Activated CD4-positive, alpha-beta T cell treated with anti-CD3 and anti-CD28 coated beads, Interleukin-2, amount 50 U/mL, for 1 hour (primary cell): Measurements from ENCODE around the gene HNF1B.
A peak's percentile ranks its signal among the peaks of the same experiment; 100 is the strongest.
"Not testable (repeated sequence)": the region's sequence is repeated elsewhere in the genome, so short reads cannot be mapped to it uniquely, and the experiment has no call there.

Experiments
- DNase-seq: peaks from one replicate; pipeline ENCODE4 v3.0.0-alpha.2; 2020

Gene HNF1B, protein sequence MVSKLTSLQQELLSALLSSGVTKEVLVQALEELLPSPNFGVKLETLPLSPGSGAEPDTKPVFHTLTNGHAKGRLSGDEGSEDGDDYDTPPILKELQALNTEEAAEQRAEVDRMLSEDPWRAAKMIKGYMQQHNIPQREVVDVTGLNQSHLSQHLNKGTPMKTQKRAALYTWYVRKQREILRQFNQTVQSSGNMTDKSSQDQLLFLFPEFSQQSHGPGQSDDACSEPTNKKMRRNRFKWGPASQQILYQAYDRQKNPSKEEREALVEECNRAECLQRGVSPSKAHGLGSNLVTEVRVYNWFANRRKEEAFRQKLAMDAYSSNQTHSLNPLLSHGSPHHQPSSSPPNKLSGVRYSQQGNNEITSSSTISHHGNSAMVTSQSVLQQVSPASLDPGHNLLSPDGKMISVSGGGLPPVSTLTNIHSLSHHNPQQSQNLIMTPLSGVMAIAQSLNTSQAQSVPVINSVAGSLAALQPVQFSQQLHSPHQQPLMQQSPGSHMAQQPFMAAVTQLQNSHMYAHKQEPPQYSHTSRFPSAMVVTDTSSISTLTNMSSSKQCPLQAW

DNA sequence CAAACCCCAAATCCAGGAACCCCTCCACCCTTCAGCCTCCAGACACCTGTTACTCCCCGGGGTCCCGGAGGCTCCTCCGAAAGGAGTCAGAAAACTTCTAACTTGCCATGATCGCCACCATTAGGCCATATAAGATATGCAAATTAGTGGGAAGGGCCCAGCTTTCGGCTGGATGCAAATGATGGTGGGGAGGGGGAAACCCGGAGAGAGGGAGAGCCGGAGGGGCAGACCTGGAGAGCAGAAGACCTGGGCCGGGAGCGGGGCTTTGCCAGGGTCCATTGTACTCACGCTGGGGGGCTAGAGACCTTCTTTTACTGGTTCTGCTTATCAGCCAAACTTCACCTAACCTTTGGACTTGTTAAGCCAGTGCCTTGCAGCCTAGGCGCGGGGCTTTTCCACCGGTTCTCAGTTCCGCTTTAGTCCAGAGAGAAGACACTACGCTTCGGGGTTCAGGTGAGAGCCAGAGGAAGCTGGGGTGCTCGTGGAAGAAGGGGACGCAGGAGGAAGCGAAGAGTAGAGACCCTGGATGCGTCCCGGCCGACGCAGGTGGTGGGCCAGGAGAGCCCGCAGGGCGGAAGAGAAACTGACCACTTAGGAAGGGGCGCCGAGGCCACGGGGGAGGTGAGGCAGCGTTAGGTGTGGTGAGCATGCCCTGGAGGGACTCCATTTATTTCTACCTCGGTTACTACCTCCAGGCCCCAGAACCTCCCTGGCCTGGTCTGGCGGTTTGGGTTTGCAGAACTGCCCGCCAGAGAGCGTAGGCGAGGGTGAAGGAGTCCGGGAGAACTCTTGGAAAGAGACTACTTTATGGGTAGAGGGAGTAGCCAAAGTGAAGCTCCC is at the start of gene HNF1B:
Gene HNF1B, minus strand, starts transcription at position 99 of the 840 bp plus-strand sequence. CDS start 175 bp downstream, outside the sequence.
- no peak for DNase-seq

DNA sequence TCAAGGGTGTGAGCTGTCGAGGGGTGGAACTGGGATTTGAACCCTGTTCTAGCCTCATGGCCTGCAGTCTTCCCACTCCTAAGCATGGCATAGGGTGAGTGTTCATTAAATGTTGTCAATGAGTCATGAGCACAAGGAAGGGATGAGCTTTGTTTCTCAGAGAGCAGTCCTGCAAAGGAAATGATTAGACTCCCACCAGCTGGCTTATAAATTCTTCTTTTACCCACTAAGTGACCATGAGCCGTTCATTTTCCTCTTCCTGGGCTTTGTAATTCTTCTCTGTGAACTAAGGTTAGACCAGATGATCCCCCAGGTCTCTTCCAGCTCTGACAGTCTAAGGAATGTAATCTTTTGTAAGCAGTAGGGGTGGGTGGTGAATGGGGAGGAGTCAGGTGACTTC is 47.9 kb upstream of the HNF1B start:
- no peak for DNase-seq

DNA sequence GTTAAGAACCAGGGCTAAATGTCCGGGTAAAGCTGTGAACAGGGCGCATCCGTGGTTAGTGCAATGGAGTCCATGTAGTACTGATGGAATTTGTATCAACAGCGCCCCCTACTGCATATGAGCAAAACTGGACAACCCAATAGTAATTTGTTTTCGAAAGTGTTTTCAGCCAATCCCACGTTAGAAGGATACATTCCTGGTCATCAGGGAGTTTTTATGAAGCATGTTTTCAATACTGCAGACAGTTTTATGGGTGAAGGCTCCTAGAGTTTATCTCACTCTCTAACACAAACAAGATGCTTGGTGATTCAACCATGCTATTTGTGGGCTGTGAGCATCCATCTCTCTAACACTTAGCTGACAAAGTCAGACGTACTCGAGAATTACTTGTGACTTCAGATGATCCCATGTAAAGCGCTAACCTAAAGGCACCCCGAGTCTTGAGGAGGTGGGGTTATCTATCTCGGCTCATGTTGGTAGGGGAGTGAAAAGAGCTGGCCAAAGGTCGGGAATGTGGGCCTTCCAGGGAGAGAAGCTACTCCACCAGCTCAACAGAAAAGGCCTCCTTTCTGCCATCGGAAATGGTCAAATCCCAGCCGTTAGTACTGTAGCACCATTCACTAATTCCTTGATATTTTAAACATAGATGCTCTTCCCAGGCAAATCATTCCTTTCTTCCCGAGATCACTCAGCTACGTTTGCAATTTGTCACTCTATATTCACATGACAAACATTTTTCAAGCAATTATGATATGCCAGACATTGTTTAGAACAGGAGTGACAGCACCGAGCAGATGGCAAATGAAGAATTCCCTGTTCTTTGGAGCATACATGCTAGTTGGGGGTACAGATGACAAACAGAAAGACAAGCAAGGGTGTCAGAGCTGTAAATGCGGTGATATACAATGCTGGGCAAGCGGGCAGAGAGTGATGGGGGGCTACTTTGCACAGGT is 46.9 kb upstream of the HNF1B start:
- DNase-seq: peak; percentile 12

DNA sequence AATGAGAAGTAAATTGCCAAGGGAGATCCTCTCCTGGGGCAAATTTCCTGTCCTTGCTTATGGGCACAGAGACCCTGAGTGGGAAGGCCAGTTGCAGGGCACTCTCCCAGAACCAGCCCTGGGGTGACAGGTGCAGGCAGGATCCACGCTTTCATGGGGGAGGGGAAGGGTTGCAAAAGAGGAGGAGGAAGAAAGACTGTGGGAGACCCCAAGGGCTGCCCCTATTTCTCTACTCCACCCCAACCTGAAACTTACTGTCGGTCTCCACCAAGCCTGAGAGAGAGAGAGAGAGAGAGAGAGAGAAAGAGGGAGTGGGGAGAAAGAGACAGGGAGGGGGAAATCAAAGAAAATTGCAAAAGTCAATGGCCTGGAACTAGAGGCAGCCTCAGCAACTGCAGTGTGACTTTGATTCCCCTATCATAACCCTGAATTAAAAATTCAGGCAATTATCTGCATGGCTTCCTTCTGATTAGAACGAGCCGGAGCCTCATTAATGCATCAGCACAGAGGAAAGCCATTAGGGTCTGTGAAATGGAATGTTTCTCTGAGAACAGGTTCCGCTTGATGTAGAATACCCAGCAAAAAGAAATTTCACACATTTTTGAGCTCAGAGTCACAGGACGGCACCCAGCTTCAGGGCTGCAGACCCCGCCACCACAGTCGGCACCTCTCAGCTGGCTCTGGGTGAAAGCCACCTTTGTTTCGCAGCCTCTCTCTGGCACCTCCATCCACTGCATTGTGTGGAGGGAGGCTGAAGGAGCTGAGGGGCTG is 45.1 kb upstream of the HNF1B start:
- no peak for DNase-seq

DNA sequence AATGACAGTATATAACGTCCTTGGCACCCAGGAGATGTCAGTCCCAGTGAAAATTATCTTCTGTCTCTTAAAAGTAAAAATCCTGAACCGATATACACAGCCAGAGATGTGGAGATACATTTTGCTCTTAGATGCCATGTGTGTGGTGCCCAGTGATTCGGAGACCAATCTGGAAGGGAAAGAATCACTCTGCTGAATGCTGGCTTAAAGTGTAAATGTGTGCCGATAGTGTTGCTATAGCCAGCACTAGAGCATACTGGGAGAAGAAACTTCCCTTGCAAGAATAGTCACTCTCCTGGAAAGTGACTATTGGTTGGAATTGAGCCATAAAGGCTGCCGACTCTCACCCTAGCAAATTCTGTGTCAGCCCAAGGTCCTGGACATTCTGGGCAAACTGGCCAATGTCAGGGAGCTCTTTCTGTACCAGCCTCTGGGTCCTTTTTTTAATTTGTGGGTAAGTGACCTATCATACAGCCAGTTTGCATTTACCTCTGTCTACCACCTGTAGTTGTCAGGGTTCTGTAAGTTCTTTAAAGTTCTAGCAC is 44.2 kb upstream of the HNF1B start:
- DNase-seq: no peak

DNA sequence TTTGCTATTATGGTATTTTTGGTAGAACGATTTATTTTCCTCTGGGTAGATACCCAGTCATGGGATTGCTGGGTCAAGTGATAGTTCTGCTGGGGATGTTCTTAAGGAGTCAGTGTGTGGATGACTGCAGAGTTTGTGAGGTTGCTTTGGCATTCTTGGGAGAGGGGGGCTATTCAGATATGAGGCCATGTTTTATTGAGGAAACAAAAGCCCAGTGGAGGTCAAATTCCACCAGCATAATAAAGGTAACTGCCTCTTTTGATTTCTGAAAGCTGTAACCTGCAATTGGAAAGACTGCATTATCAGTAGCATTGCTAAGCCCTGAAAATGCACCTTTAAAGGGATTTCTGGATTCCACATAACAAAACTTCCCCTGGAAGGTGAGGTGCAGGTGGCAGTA is 43.7 kb upstream of the HNF1B start:
- no peak for DNase-seq

DNA sequence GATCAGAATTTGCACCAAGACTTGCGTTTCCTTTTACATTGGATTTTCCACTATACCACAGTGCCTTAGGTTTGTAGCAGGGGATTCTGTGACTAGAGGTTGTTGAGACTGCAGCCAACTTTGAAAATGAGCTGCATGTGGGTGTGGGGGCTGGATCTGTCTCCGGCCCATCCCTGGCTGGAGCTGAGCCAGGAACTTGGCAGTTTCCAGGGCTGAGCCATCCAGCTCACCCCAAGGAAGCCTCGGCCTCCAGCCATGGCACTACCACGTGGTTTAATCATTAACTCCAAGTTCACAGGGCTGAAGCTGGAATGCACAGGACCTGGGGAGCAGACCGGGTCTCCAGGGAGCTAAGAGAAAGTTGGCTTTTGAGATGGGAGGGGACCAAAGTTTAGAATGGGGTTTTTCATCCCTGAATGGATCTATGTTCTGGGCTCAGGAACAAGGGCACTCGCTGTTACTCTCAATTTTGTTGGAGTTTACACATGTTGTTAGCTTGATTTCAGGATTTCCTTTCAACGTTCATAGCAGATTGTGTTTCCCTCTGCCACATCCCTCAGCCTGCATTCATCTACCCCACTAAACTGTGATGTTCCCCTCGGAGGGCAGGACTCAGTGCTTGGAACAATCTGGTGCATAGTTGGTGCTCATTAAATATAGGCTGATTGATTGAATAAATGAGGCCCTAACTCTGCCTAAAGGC is 42.3 kb upstream of the HNF1B start:
- DNase-seq: no peak

DNA sequence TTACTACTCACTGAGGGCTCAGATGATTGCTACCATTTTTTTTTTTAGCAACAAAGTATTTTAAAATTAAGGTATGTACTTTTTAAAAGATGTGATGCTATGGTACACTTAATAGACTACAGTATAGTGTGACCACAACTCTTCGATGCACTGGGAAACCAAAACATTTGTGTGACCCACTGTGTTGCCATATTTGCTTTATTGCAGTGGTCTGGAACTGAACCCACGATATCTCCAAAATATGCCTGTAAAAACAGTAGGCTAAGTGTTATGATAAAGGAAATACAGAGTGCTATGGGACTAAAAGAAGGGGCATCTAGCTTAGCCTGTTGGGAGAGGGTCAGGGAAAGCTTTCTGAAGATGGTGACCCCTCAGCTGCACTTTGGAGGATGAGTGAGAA is 41.6 kb upstream of the HNF1B start:
- no peak for DNase-seq

DNA sequence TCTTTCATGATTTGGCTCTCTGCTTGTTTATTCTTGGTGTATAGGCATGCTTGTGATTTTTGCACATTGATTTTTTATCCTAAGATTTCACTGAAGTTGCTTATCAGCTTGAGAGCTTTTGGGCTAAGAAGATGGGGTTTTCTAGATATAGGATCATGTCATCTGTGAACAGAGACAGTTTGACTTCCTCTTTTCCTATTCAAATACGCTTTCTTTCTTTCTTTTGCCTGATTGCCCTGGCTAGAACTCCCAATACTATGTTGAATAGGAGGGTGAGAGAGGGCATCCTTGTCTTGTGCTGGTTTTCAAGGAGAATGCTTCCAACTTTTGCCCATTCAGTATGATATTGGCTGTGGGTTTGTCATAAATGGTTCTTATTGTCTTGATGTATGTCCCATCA is 37.6 kb upstream of the HNF1B start:
- not testable (repeated sequence) for DNase-seq

DNA sequence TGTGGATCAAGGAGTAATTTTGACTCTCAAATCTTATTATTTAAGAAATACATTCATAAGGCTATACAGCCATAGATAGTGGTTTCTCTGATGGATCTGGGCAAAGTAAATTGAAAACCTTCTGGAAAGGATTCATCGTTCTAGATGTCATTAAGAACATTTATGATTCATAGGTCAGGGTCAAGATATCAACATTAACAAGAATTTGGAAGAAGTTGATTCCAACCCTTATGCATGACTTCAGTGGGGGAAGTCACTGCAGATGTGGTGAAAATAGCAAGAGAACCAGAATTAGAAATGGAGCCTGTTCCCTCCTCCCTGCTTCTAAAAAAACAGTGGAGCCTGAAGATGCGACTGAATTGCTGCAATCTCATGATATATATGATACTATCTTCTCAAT is 36.6 kb upstream of the HNF1B start:
- no peak for DNase-seq

DNA sequence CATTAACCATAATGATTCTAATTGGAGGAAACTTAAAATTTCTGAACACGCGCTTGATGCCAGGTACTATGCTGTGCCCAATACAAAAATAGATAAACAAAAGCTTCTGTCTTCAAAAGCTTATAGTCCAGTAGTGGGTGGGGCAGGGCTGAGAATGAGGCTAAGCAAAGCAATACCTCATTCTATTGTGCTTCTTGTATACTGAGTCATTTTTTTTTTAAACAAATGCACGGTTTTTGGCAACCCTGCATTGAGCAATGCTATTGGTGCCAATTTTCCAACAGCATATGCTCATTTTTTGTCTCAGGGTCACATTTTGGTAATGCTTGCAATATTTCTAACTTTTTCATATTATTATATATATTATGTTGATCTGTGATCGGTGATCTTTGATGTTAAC is 34.7 kb upstream of the HNF1B start:
- DNase-seq: no peak

DNA sequence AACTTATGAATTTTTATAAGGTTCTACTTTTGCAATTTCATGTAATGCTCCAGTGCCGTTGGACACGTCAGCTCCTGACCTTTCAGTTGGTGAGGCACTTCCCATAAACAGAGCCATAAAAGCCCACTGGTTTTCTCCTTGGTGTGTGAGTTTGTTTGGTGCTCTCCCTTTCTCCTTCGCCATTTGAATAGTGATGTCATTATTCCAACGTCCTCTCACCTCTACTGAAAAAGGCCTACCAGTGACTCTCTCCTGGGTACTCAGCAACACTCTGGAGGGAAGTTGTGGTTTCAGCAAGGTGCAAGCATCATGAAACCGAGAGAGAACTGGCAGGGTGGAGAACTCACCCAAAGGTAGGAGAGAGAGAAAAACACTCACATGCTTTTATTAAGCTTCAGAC is 29.6 kb upstream of the HNF1B start:
- no peak for DNase-seq

DNA sequence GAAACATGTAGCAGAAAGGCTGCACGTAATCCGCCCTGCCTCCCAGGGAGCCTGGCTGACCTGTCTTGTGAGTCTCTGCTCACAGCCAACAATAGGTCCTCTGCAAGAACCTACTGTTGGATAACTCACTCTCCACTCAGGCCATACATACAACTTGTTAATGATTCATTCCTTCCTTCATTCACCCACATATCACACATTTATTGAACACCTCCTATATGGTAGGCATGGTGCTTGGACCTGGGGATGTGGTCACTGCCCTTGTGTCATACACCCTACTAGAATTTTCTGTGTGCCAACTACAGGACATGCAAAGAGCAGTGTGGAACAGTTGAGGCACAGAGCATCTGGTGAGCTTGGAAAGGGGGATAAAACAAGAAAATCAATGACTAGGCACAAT is 28.1 kb upstream of the HNF1B start:
- DNase-seq: no peak

DNA sequence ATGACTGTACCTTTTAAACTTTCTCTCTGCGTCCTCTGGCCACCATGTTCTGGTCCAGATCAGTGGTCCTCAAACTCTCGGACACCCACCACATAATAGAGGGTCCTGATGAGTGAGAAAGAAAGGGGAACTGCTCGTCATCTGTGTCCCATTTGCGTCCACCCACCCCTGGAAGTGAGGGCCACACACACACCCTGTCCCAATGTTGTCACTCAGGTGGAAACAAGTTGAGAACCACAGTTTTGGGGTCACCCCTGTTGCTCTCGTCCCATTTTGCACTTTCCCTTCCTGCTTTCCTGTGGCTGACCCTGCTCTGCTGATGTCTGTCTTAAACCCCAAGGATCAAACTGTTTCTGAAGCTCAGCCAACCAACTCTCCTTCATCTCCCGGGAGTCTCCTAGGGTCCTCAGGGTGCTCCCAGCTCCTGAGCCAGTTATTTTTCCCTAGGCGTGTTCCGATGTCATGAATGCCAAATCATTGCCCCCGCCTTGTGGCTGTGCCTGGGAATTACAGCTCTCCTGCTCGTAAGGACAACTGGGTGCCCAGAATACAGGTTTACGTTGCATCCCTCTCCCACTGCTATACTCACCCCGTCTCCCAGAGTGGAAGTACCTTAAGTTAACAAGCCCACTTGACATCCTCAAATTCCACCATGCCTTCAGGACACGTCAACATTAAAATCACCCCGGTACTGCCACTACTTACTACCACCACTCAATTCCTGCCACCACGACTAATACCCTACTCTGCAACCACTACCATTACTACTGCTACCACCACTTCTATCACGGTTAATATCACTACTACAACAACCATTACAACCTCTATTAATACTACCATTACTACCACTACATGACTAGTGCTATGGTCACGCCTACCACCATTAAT is 26.0 kb upstream of the HNF1B start:
- peak; percentile 21 for DNase-seq

DNA sequence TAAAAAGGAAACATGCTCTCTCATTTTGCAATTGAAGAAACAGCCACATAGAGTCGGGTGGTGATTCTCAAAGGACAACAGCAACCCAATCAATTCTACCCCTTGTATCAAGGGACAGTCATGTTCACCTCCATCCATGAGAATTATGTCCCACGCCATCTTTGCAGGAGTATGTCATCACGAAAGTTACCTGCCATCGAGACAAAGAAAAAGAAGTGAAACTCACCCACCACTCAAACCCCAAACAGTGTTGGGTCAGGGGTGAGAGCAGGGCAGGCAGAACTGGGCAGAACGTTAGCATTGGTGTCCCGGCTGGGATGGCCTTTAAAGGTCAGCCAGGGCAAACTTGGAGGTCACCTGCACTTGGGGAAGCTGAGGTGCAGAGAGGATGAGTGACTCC is 24.2 kb upstream of the HNF1B start:
- no peak for DNase-seq

DNA sequence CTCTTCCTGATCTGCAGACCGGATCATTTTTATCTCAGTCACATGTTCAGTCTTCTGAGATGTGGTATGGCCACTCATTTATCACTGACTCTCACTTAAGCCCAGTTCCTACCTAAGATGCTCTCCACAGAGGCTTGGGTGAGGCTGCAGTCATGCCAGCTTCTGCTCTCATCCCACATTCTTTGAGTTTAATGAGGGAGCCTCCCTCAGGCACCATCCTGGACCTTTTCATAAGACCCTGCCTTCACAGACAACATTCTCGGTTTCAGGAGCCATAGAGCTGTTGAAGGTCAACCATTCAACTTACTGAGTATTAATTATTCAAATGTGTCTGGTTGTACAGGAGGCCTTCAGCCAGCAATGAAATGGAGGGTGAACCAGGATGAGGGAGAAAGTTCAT is 23.6 kb upstream of the HNF1B start:
- DNase-seq: no peak

DNA sequence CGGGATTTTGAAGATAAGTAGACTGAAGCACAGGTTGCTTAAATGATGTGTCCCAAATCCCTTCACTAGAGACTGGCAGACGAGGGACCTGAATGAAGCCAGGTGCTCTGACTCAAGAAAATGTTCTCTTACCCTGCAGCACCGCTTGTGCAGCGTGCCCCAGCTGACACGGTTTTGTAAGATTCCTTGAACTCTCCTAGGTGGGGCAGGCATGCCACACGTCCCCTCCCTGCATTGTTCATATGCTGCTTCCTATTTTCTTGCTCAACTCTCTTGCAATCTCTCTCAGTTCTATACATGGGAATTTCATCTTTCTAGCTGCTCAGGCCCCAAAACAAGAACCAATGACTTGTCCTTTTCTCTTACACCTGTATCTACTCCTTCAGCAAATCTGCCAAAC is 22.1 kb upstream of the HNF1B start:
- no peak for DNase-seq

DNA sequence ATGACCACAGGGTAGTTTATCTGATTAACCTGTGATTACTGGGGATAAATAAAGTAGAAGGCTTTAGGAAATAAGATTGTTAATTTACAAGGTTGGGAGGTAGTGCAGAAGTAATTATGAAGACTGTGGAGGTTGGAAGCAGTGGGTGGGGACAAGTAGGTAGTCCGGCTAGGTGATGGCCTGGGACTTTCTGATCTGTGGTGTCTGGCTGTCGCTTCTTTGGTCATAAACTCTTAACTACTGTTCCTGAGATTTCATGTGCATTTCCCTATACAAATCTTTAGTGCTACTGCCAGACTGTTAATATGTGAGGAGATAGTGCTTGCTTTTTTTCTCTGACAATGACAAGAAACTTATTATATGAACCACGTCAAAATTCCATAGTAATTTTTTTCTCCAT is 19.5 kb upstream of the HNF1B start:
- no peak for DNase-seq

DNA sequence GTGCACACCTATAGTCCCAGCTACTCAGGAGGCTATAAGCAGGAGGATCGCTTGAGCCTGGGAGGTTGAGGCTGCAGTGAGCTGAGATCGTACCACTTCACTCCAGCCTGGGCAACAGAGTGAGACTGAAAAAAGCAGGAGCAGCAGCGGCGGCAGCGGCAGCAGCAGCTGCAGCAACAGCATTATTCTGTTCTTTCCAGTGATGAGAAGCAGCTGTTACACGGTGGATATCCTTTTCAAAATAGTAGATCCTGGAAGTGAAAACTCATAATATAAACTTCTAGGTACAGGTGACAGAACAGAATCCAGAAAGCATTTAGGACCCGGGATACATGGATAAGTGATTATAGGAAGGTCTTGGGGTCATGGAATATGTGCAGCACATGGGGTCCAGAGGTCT is 17.8 kb upstream of the HNF1B start:
- no peak for DNase-seq

DNA sequence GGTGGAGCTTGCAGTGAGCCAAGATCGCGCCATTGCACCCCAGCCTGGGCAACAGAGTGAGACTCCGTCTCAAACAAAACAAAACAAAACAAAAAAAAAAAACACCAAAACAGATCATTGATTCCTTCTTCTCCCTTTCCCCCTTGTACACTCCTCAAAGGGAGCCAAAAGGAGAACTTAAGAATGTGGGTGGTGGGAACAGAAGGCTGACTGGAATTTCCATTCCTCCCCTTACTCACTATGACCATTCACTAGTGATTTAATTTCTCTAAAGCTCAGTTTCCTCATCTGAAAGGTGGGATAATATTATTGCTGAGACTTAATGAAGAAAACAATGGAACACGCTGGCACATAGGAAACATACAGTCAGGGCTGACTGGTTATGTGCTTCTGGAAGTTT is 17.1 kb upstream of the HNF1B start:
- DNase-seq: no peak
